GM19455 (cell line): ENCODE measurements around the gene WDR74.

Source experiments
- ATAC-seq: cut with Tn5 transposase; IDR thresholded peaks from one replicate; pipeline ENCODE4 v1.9.1; 2021; ENCODE audit not compliant: unreplicated experiment

The WDR74 gene

GRCh38 chr11:62801071-62801470, 38.3 kb downstream of the WDR74 start:
- no peak for ATAC-seq

- no peak for ATAC-seq
These were observed 39.9 kb downstream of the WDR74 start for GRCh38 chr11:62799486-62799885.

GRCh38 chr11:62796281-62796680, 43.1 kb downstream of the WDR74 start:
- ATAC-seq: no peak

- ATAC-seq: no peak
These were observed 45.1 kb downstream of the WDR74 start for GRCh38 chr11:62794201-62794775.

- no peak for ATAC-seq
These were observed 47.2 kb downstream of the WDR74 start for GRCh38 chr11:62792202-62792575.

- peak; percentile 72 for ATAC-seq
These were observed 47.7 kb downstream of the WDR74 start, which contains the start of gene TMEM223 for GRCh38 chr11:62791501-62792201. Gene TMEM223, minus strand, starts transcription at chr11:62792006. Its CDS starts 12 bp downstream, at chr11:62791994.

- no peak for ATAC-seq
These were observed 49.8 kb downstream of the WDR74 start for GRCh38 chr11:62789576-62789975.

GRCh38 chr11:62788991-62789390, 50.4 kb downstream of the WDR74 start:
- no peak for ATAC-seq

- ATAC-seq: peak; percentile 70
These were observed 52.2 kb downstream of the WDR74 start, which contains the start of gene TMEM179B for GRCh38 chr11:62787005-62787759. Gene TMEM179B, plus strand, starts transcription at chr11:62787402. Its CDS starts 30 bp downstream, at chr11:62787432.

GRCh38 chr11:62786318-62787004, 52.9 kb downstream of the WDR74 start:
- ATAC-seq: peak; percentile 76
